Measurements from ENCODE around the gene FAH.

Gene FAH

GRCh38 chr15:80194186-80194585 is 41.4 kb downstream of the FAH start:
- Histone ChIP-seq H3K36me3 (ENCODE audit: control insufficient read depth, insufficient read depth, low read length) (no peaks in the 10 kb centered on the region), H3K27me3 (ENCODE audit: control insufficient read depth, insufficient read depth, low read length) (no peaks in the 10 kb centered on the region), H3K4me1 (ENCODE audit: control insufficient read depth, insufficient read depth, low read length) (no peaks in the 10 kb centered on the region), H3K27ac (ENCODE audit: low read depth, low read length) (no peak overlapping the region), H3K4me3 (ENCODE audit: low read length) (no peak overlapping the region), H3K9ac (ENCODE audit: low read length) (no peak overlapping the region)

GRCh38 chr15:80194914-80195313 is 42.1 kb downstream of the FAH start:
- Histone ChIP-seq H3K27me3 (ENCODE audit: control insufficient read depth, insufficient read depth, low read length) (no peaks in the 10 kb centered on the region), H3K9ac (ENCODE audit: low read length) (no peak overlapping the region), H3K4me3 (ENCODE audit: low read length) (no peak overlapping the region), H3K27ac (ENCODE audit: low read depth, low read length) (no peak overlapping the region), H3K36me3 (ENCODE audit: control insufficient read depth, insufficient read depth, low read length) (no peaks in the 10 kb centered on the region), H3K4me1 (ENCODE audit: control insufficient read depth, insufficient read depth, low read length) (no peaks in the 10 kb centered on the region)

- no peaks in the 10 kb centered on the region for H3K36me3 ChIP-seq (ENCODE audit: control insufficient read depth, insufficient read depth, low read length)
- H3K27ac ChIP-seq (ENCODE audit: low read depth, low read length) = no peak overlapping the region
- no peaks in the 10 kb centered on the region for H3K4me1 ChIP-seq (ENCODE audit: control insufficient read depth, insufficient read depth, low read length)
- no peak overlapping the region for H3K4me3 ChIP-seq (ENCODE audit: low read length)
- peaks cover 3% of the 10 kb centered on the region for H3K27me3 ChIP-seq (ENCODE audit: control insufficient read depth, insufficient read depth, low read length)
- no peak overlapping the region for H3K9ac ChIP-seq (ENCODE audit: low read length)
These were observed 46.6 kb downstream of the FAH start for GRCh38 chr15:80199366-80199765.

- no peak overlapping the region for H3K9ac ChIP-seq (ENCODE audit: low read length)
- no peak overlapping the region for H3K27ac ChIP-seq (ENCODE audit: low read depth, low read length)
- no peaks in the 10 kb centered on the region for H3K36me3 ChIP-seq (ENCODE audit: control insufficient read depth, insufficient read depth, low read length)
- peaks cover 3% of the 10 kb centered on the region for H3K27me3 ChIP-seq (ENCODE audit: control insufficient read depth, insufficient read depth, low read length)
- no peaks in the 10 kb centered on the region for H3K4me1 ChIP-seq (ENCODE audit: control insufficient read depth, insufficient read depth, low read length)
- H3K4me3 ChIP-seq (ENCODE audit: low read length) = no peak overlapping the region
These were observed 47.1 kb downstream of the FAH start for GRCh38 chr15:80199869-80200268.

- no peaks in the 10 kb centered on the region for H3K36me3 ChIP-seq (ENCODE audit: control insufficient read depth, insufficient read depth, low read length)
- H3K27ac ChIP-seq (ENCODE audit: low read depth, low read length) = no peak overlapping the region
- no peaks in the 10 kb centered on the region for H3K4me1 ChIP-seq (ENCODE audit: control insufficient read depth, insufficient read depth, low read length)
- H3K27me3 ChIP-seq (ENCODE audit: control insufficient read depth, insufficient read depth, low read length) = peaks cover 3% of the 10 kb centered on the region
- no peak overlapping the region for H3K4me3 ChIP-seq (ENCODE audit: low read length)
- H3K9ac ChIP-seq (ENCODE audit: low read length) = no peak overlapping the region
These were observed 48.6 kb downstream of the FAH start for GRCh38 chr15:80201256-80202015.

GRCh38 chr15:80202016-80202315 is 49.2 kb downstream of the FAH start:
- Histone ChIP-seq H3K27me3 (ENCODE audit: control insufficient read depth, insufficient read depth, low read length) (peaks cover 3% of the 10 kb centered on the region), H3K4me1 (ENCODE audit: control insufficient read depth, insufficient read depth, low read length) (no peaks in the 10 kb centered on the region), H3K4me3 (ENCODE audit: low read length) (no peak overlapping the region), H3K27ac (ENCODE audit: low read depth, low read length) (no peak overlapping the region), H3K9ac (ENCODE audit: low read length) (no peak overlapping the region), H3K36me3 (ENCODE audit: control insufficient read depth, insufficient read depth, low read length) (no peaks in the 10 kb centered on the region)

- H3K9ac ChIP-seq (ENCODE audit: low read length) = no peak overlapping the region
- H3K27ac ChIP-seq (ENCODE audit: low read depth, low read length) = no peak overlapping the region
- H3K4me3 ChIP-seq (ENCODE audit: low read length) = no peak overlapping the region
- peaks cover 3% of the 10 kb centered on the region for H3K27me3 ChIP-seq (ENCODE audit: control insufficient read depth, insufficient read depth, low read length)
- H3K36me3 ChIP-seq (ENCODE audit: control insufficient read depth, insufficient read depth, low read length) = no peaks in the 10 kb centered on the region
- H3K4me1 ChIP-seq (ENCODE audit: control insufficient read depth, insufficient read depth, low read length) = no peaks in the 10 kb centered on the region
These were observed 50.0 kb downstream of the FAH start for GRCh38 chr15:80202641-80203360.

GRCh38 chr15:80203361-80203885 is 50.6 kb downstream of the FAH start:
- H3K9ac ChIP-seq (ENCODE audit: low read length) = no peak overlapping the region
- H3K27me3 ChIP-seq (ENCODE audit: control insufficient read depth, insufficient read depth, low read length) = peaks cover 3% of the 10 kb centered on the region
- no peak overlapping the region for H3K27ac ChIP-seq (ENCODE audit: low read depth, low read length)
- no peak overlapping the region for H3K4me3 ChIP-seq (ENCODE audit: low read length)
- no peaks in the 10 kb centered on the region for H3K4me1 ChIP-seq (ENCODE audit: control insufficient read depth, insufficient read depth, low read length)
- no peaks in the 10 kb centered on the region for H3K36me3 ChIP-seq (ENCODE audit: control insufficient read depth, insufficient read depth, low read length)

- H3K4me1 ChIP-seq (ENCODE audit: control insufficient read depth, insufficient read depth, low read length) = no peaks in the 10 kb centered on the region
- H3K4me3 ChIP-seq (ENCODE audit: low read length) = no peak overlapping the region
- no peak overlapping the region for H3K27ac ChIP-seq (ENCODE audit: low read depth, low read length)
- peaks cover 3% of the 10 kb centered on the region for H3K27me3 ChIP-seq (ENCODE audit: control insufficient read depth, insufficient read depth, low read length)
- no peaks in the 10 kb centered on the region for H3K36me3 ChIP-seq (ENCODE audit: control insufficient read depth, insufficient read depth, low read length)
- no peak overlapping the region for H3K9ac ChIP-seq (ENCODE audit: low read length)
These were observed 51.4 kb downstream of the FAH start for GRCh38 chr15:80204231-80204630.

GRCh38 chr15:80207887-80208286 is 55.1 kb downstream of the FAH start:
- Histone ChIP-seq H3K27ac (ENCODE audit: low read depth, low read length) (no peak overlapping the region), H3K4me1 (ENCODE audit: control insufficient read depth, insufficient read depth, low read length) (no peaks in the 10 kb centered on the region), H3K36me3 (ENCODE audit: control insufficient read depth, insufficient read depth, low read length) (no peaks in the 10 kb centered on the region), H3K9ac (ENCODE audit: low read length) (no peak overlapping the region), H3K27me3 (ENCODE audit: control insufficient read depth, insufficient read depth, low read length) (peaks cover 3% of the 10 kb centered on the region), H3K4me3 (ENCODE audit: low read length) (no peak overlapping the region)

- Histone ChIP-seq H3K4me3 (ENCODE audit: low read length) (no peak overlapping the region), H3K4me1 (ENCODE audit: control insufficient read depth, insufficient read depth, low read length) (no peaks in the 10 kb centered on the region), H3K9ac (ENCODE audit: low read length) (no peak overlapping the region), H3K27me3 (ENCODE audit: control insufficient read depth, insufficient read depth, low read length) (no peaks in the 10 kb centered on the region), H3K27ac (ENCODE audit: low read depth, low read length) (no peak overlapping the region), H3K36me3 (ENCODE audit: control insufficient read depth, insufficient read depth, low read length) (no peaks in the 10 kb centered on the region)
These were observed 56.2 kb downstream of the FAH start for GRCh38 chr15:80208758-80209734.
